K562 (cell line): ENCODE measurements around the gene CDC14B. TPM values are rescaled to one million over a fixed set of nuclear protein-coding genes. Genes with fewer than 3 reads are reported as not detected.

Experiments
- ATAC-seq: fragments of 200-7000 bp; cut with Tn5 transposase; 3 replicates; pipeline ENCODE4 v1.9.1; 2020; ENCODE audit warnings: moderate library complexity
- BruUV-seq: library from RNA; stranded (reverse); fragments of 400-500 nt; replicated peaks from 2 replicates; lab custom pipeline; 2021; lab: Mats Ljungman, UMichigan
- CTCF ChIA-PET: fragments of 300-600 bp; formaldehyde crosslinking; extraction: SDS; loops from one replicate; lab custom pipeline; 2021; ENCODE audit warnings: low intra/inter-chr PET ratio; lab: Yijun Ruan, JAX
- POLR2A ChIA-PET: fragments of 300-600, 350-650 bp; sonication (Branson Sonifier 250); formaldehyde crosslinking; extraction: SDS; loops from one replicate; lab custom pipeline; 2021; ENCODE audit warnings: antibody characterized with exemption, inconsistent platforms; lab: Yijun Ruan, JAX
- DNase-seq, 4 experiments: peaks; one replicate each; pipeline versions ENCODE4 v3.0.0 to v3.0.0-alpha.2; 2011 to 2018; ENCODE audit warnings: low spot score in 3 of 4, mixed read lengths in 3 of 4; ENCODE audit errors: extremely low read depth in 1 of 4
- FAIRE-seq: peaks from 2 replicates; lab custom pipeline; 2011; peaks lifted over from hg19 to GRCh38; lab: Jason Lieb, UNC
- H2AFZ ChIP-seq: 2 replicates; pipeline ENCODE4 v1.6.0; 2011; ENCODE audit warnings: low read depth, low read length, control low read depth, inconsistent platforms
- H3K27ac ChIP-seq: fragments of 200-600 bp; 3 replicates; pipeline ENCODE4 v1.8.0; 2011; ENCODE audit warnings: low read depth, mild to moderate bottlenecking, control low read depth, inconsistent platforms, low read length, moderate library complexity, mixed read lengths; ENCODE audit errors: extremely low read depth
- H3K27me3 ChIP-seq, 2 experiments: fragments of 300-600 bp in 1 of 2; 2 replicates in 1 of 2; 3 replicates in 1 of 2; pipeline versions ENCODE4 v1.6.0 to v1.8.0; 2011; ENCODE audit warnings: inconsistent platforms in 2 of 2, low read length in 2 of 2, mild to moderate bottlenecking in 1 of 2, mixed read lengths in 1 of 2, moderate library complexity in 1 of 2; ENCODE audit not compliant: control insufficient read depth in 2 of 2, insufficient read depth in 2 of 2
- H3K36me3 ChIP-seq: fragments of 300-600 bp; 3 replicates; pipeline ENCODE4 v1.8.0; 2011; ENCODE audit warnings: mild to moderate bottlenecking, low read length, inconsistent platforms; ENCODE audit not compliant: control insufficient read depth, insufficient read depth
- H3K4me1 ChIP-seq, 2 experiments: fragments of 200-600 bp in 1 of 2; replicated peaks in 1 of 2; 2 replicates in 1 of 2; 3 replicates in 1 of 2; pipeline versions ENCODE4 v1.5.1 to v1.8.0; 2011; ENCODE audit warnings: inconsistent platforms in 2 of 2, low read length in 2 of 2, mild to moderate bottlenecking in 1 of 2, mixed read lengths in 1 of 2, moderate library complexity in 1 of 2; ENCODE audit not compliant: control insufficient read depth in 2 of 2, insufficient read depth in 2 of 2
- H3K4me2 ChIP-seq: 2 replicates; pipeline ENCODE4 v1.6.1; 2011; ENCODE audit warnings: low read length, control low read depth, inconsistent platforms, mixed read lengths; ENCODE audit not compliant: insufficient read depth
- H3K4me3 ChIP-seq: fragments of 200-600 bp; sonication (generic), shearing (Covaris generic); 2 replicates; pipeline ENCODE4 v1.5.1; 2016; ENCODE audit warnings: control low read depth, inconsistent platforms
- H3K79me2 ChIP-seq: fragments of 200-600 bp; 3 replicates; pipeline ENCODE4 v1.8.0; 2011; ENCODE audit warnings: low read length, inconsistent platforms; ENCODE audit not compliant: control insufficient read depth, insufficient read depth
- H3K9ac ChIP-seq, 2 experiments: 2 replicates each; pipeline versions ENCODE4 v1.6.0 to v1.6.1; 2011; ENCODE audit warnings: low read depth in 2 of 2, low read length in 2 of 2, control low read depth in 1 of 2, inconsistent platforms in 1 of 2, mild to moderate bottlenecking in 1 of 2, mixed read lengths in 1 of 2; ENCODE audit not compliant: insufficient read depth in 1 of 2
- H3K9me1 ChIP-seq: one replicate; pipeline ENCODE4 v1.6.0; 2011; ENCODE audit warnings: inconsistent platforms, mild to moderate bottlenecking, low read length, moderate library complexity; ENCODE audit not compliant: control insufficient read depth, insufficient read depth
- H3K9me3 ChIP-seq: replicated peaks from 2 replicates; pipeline ENCODE4 v1.5.1; 2011; ENCODE audit warnings: low read depth, low read length, inconsistent platforms; ENCODE audit not compliant: control insufficient read depth, insufficient read depth
- H4K20me1 ChIP-seq: replicated peaks from 2 replicates; pipeline ENCODE4 v1.6.1; 2011; ENCODE audit warnings: low read length, inconsistent platforms, mixed read lengths; ENCODE audit not compliant: control insufficient read depth, insufficient read depth
- E4F1 ChIP-seq: fragments of 250-450 bp; sonication (Bioruptor Pico); IDR thresholded peaks from 2 replicates; pipeline ENCODE4 v1.5.0; 2021; ENCODE audit warnings: mild to moderate bottlenecking, borderline replicate concordance
- FOXK2 ChIP-seq, 2 experiments: fragments of 450-650 bp; IDR thresholded peaks in 1 of 2; conservative IDR thresholded peaks in 1 of 2; 2 replicates each; pipeline ENCODE4 v1.6.1; 2016; ENCODE audit warnings: low read depth in 2 of 2, mild to moderate bottlenecking in 1 of 2
- HLTF ChIP-seq: fragments of 450-650 bp; IDR thresholded peaks from 2 replicates; pipeline ENCODE4 v1.6.1; 2016
- POLR2A ChIP-seq: fragments of 450-650 bp; conservative IDR thresholded peaks from 2 replicates; pipeline ENCODE4 v1.6.1; 2016
- POLR3G ChIP-seq: IDR thresholded peaks from 2 replicates; pipeline ENCODE4 v1.6.1; 2011; ENCODE audit not compliant: insufficient read length, insufficient replicate concordance; ENCODE audit errors: extremely low read depth
- RBM15 ChIP-seq: fragments of 200-400 bp; formaldehyde crosslinking; IDR thresholded peaks from 2 replicates; pipeline ENCODE4 v1.6.1; 2018; ENCODE audit warnings: mild to moderate bottlenecking, low read length, moderate library complexity; ENCODE audit not compliant: insufficient read depth
- ZBTB34 ChIP-seq: fragments of 250-450 bp; sonication (Bioruptor Pico); IDR thresholded peaks from 2 replicates; pipeline ENCODE4 v1.8.0; 2021; ENCODE audit warnings: mild to moderate bottlenecking, moderate library complexity
- ZC3H11A ChIP-seq: IDR thresholded peaks from 2 replicates; pipeline ENCODE4 v1.6.1; 2012; ENCODE audit warnings: low read depth, low read length, improper control_type of control experiment
- WGBS: fragments of 100-300 bp; shearing (Covaris generic); methylation state at CpG from one replicate; pipeline ENCODE4 v1.1.6; 2016; ENCODE audit warnings: low coverage, mixed read lengths; ENCODE audit not compliant: insufficient coverage; ENCODE audit errors: missing lambda C conversion rate; 5-methylcytosine and 5-hydroxymethylcytosine counted together
- in situ Hi-C: fragments of 300-500 bp; cut with MboI; formaldehyde crosslinking; loops from 4 replicates; pipeline ENCODE4 v1.15.0; 2018; ENCODE audit warnings: inconsistent platforms, mixed read lengths
- intact Hi-C: fragments of 100-400 bp; cut with micrococcal nuclease; formaldehyde crosslinking; loops from 2 replicates; pipeline ENCODE4 v1.14.2; 2022
- polyA plus RNA-seq, 8 experiments: library from polyadenylated mRNA; depleted of rRNA in 4 of 8; stranded (reverse) in 5 of 8; unstranded in 3 of 8; fragments of >200 nt; fragmentation: Nextera tagmentation in 2 of 8; fragmentation: Illumina TruSeq in 1 of 8; extraction: Ambion mirVana in 2 of 8; extraction: Trizol in 1 of 8; gene quantifications; 2 replicates each; pipeline versions ENCODE4 v1.2.1 to v1.2.3, GENCODE V29; 2011 to 2014; ENCODE audit warnings: inconsistent platforms in 1 of 8, missing spikeins in 1 of 8
- total RNA-seq, 7 experiments: library from RNA; depleted of rRNA in 6 of 7; stranded (reverse); fragments of >200 nt in 6 of 7; fragmentation: Illumina TruSeq in 2 of 7; extraction: Trizol in 2 of 7; gene quantifications; 2 replicates each; pipeline versions ENCODE4 v1.2.1 to v1.2.3, GENCODE V29; 2011 to 2021; ENCODE audit warnings: low replicate concordance in 1 of 7

The CDC14B gene
- total and polyA plus RNA-seq, 9 of the 15 experiments (the other 6 are each of a cell fraction or from before 2014, with no cell fraction given): 1.4 to 6.0 (median 3.8) TPM

GRCh38 chr9:96508227-96508940 lies 111.3 kb downstream of the CDC14B start:
- no peak for DNase-seq
- H3K4me3 ChIP-seq: no peak overlapping the region
- peaks cover 0 to 4% of the 10 kb centered on the region in 2 experiments; a peak in 4 of 5 replicates for H3K27me3 ChIP-seq
- WGBS: 49% methylated on average over 14 of the region's 14 CpGs
- no peaks in the 10 kb centered on the region for H4K20me1 ChIP-seq
- ChIA-PET CTCF (no interaction called here), POLR2A (no interaction called here)
- no peak for FAIRE-seq
- no peaks in the 10 kb centered on the region for H3K9me1 ChIP-seq
- no peak overlapping the region for H2AFZ ChIP-seq
- H3K4me1 ChIP-seq: no peaks in the 10 kb centered on the region
- TF ChIP-seq FOXK2 (conservative IDR thresholded peaks at IDR 0.05 in 1 of 2, IDR thresholded peaks at IDR 0.05 in 1 of 2; ENCODE audit: low read depth in 2 of 2) (no peak), POLR2A (no peak), POLR3G (no peak), ZC3H11A (no peak), HLTF (no peak), ZBTB34 (no peak), RBM15 (no peak), E4F1 (CRISPR knock-in tag) (no peak)
- intact Hi-C loops (no loop called here), in situ Hi-C loops (no loop called here)
- H3K36me3 ChIP-seq: no peaks in the 10 kb centered on the region
- no peak for ATAC-seq
- H3K4me2 ChIP-seq: no peak overlapping the region
- H3K27ac ChIP-seq: no peak overlapping the region
- no TSS peak for BruUV-seq
- H3K79me2 ChIP-seq: no peaks in the 10 kb centered on the region
- H3K9ac ChIP-seq: no peak overlapping the region
- H3K9me3 ChIP-seq: no peaks in the 10 kb centered on the region
